Right lung (tissue), 5 donors: Measurements from ENCODE around the gene BCAP31. TPM values are rescaled to one million over a fixed set of nuclear protein-coding genes. Genes with fewer than 3 reads are reported as not detected.
"Not testable (repeated sequence)": the region's sequence is repeated elsewhere in the genome, so short reads cannot be mapped to it uniquely, and the experiment has no call there.

Experiments used
- DNase-seq, 2 donors: peaks; one replicate each; pipeline ENCODE4 v3.0.0-alpha.2; 2013
- polyA plus RNA-seq, 5 donors: library from polyadenylated mRNA; unstranded; fragments of 120-200 nt; gene quantifications; one replicate each; pipeline versions ENCODE4 v1.2.1 to v1.2.3, GENCODE V29; 2013; ENCODE audit warnings: inconsistent platforms in 1 of 5, low replicate concordance in 1 of 5; ENCODE audit not compliant: insufficient read length in 5 of 5, insufficient read depth in 1 of 5

The BCAP31 gene
- polyA plus RNA-seq, 5 donors: 119 to 161 (median 139) TPM

- DNase-seq: no peak
Measured at GRCh38 chrX:153684467-153685155, 39.6 kb downstream of the BCAP31 start.

- DNase-seq: not testable (repeated sequence)
Measured at GRCh38 chrX:153683486-153683885, 40.7 kb downstream of the BCAP31 start.

- no peak for DNase-seq
Measured at GRCh38 chrX:153681175-153681574, 43.0 kb downstream of the BCAP31 start.

- no peak for DNase-seq
Measured at GRCh38 chrX:153674219-153674851, 49.9 kb downstream of the BCAP31 start.

- no peak for DNase-seq
Measured at GRCh38 chrX:153673428-153674218, 50.6 kb downstream of the BCAP31 start, which contains the start of gene PNCK. PNCK (minus strand) TSS chrX:153673813; CDS start chrX:153673076, 737 bp downstream.

DNA sequence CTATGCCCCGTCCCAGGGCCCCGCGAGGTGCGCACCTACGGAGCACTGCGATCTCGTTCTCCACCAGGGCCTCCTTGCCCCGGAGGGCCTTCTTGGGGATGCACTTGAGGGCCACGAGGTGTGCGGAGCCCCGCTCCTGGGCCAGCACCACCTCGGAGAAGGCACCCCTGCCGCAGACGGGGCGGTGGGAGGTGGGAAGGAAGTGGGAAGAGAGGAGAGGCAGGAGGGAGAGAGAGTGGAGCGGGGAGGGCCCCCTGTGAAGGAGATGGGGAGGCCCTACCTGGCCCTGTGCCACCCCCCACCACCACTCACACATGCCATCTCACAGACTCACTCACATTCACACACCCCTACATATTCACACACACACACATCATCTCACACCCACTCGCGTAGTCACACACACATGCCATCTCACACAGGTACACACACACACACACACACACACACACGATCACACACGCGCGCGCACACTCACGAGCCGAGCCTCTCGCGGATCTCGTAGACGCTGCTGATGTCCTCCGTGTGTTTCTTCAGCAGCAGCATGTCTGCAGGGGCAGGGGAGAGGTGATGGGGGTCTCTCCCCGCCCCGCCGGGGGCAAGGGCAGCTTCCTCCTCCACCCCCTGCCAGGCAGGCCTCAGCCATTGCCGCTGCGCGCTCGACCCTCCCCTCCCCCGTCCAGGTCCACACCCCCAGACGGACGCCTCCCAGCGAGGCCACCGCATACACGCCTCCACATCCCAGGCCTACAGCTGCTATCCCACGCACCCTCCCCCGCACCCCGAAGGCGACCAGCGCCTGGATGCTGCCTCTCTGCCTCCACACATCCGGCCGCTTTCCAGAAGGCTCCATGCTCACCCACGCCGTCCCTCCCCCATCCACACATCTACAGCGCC is 51.4 kb downstream of the BCAP31 start:
- no peak for DNase-seq

DNA sequence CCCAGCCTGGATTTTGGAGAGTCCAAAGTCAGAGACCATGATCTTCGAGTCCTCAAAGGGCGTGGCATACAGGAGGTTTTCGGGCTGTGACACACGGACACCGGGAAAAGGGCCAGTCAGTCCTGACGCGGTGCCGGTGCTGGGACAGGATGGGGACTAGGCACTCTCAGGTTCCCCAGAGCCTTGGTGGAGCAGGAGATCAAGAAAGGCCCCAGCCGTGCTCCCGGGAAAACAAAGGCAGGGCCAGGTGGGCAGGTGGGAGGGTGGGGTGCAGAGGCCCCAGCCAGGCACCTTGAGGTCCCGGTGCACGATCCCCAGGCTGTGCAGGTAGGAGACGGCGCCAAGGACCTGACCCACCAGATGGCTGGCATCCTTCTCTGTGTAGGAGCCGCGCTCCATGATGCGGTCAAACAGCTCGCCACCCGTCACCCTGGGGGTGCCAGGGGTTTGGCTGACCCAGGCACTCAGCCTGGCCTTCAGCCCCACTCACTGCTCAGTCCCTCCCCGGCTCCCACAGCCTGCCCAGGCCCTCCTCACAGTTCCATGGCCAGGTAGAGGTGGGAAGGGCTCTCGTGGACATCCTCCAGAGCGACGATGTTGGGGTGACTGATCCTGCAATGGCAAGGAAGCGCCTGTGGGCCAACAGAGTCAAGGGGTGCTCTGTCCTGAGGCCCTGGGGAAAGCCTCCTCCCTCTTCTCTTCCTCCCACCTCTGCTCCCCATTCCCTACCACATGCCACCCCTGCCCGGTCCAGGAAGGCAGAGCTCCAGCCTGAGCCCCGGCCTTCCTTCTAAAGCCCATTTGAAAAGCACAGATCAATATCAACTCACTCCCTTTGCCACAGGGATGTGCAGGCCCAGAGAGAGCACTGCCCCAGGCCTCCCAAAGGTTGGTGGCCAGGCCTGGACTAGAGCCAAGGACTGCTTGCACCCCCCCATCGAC is 52.3 kb downstream of the BCAP31 start:
- DNase-seq: no peak

GRCh38 chrX:153670748-153671588 is 53.2 kb downstream of the BCAP31 start:
- DNase-seq: no peak

- no peak for DNase-seq
Measured at GRCh38 chrX:153669901-153670731, 54.1 kb downstream of the BCAP31 start.

DNA sequence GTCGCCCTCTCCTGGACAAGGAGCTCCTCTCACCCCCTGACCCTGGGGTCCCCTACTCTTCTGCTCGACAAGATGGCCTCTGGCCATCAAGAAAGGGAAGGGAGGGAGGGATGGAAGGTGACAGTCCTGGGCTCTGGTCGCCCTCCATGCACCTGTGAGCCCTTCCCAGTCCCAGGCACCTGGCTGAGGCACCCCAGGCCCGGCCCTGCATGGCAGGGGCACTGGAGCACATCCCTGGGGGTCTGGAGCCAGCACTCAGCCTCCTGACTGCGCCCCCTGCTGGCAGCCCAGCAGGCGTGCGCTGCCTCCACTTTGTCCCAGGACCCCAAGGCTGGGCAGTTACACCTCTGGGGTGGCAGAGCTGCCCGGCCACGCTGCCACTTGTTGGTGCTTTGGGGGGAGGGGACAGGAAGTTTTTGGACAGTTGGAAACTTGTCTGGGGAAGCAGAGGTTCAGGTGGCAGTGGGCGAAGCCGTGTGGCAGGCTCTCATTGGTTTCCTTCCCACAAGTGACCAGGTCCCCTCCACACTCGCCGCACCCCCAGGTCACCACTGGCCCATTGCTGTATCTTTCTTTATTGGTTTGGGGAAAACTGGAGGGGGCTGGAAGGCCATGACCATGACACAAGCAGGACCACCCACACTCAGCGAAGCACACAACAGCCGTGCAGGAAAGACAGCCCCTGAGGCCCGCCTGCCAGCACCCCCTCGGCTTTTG is 54.9 kb downstream of the BCAP31 start:
- DNase-seq: no peak

DNA sequence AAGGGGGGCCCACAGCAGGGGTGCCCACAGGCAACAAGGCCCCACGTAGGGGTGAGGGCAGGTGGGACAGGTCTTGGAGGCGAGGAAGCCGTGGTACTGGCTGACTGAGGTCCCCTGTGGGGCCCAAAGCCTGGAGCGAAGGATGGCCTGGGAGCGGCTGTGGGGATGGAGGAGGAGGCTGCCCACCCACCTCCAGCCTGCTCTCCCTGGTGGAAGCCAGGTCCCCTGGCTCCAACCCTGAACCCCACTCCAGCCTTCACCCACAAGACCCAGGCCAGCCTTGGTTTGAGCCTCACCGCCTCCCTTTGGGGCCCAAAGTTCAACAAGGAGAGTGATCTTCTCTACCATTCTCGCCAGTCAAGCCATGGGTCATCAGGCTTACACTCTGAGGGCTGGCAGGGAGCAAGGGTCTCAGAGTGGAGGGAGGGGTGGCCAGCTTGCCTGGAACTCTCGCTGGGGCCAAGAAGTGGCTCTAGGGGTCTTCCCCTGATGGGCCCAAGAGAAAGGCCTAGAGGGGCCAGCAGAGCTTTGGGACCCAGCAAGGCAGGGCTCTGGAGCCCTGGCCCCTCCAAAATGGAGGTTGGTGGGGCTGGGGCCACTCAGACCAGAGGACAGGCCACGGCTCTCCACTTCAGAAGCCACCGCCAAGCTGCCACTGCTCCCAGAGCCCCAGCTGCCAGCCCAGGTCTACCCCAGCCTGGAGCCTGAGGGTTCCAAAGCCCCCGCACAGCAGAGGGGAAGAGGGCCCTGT is 55.6 kb downstream of the BCAP31 start:
- no peak for DNase-seq

GRCh38 chrX:153667956-153668396 is 56.2 kb downstream of the BCAP31 start:
- peak; percentile 76 to 85 for DNase-seq

GRCh38 chrX:153667281-153667955 is 56.8 kb downstream of the BCAP31 start:
- DNase-seq: no peak

- DNase-seq: no peak
Measured at GRCh38 chrX:153665726-153666306, 58.4 kb downstream of the BCAP31 start.

DNA sequence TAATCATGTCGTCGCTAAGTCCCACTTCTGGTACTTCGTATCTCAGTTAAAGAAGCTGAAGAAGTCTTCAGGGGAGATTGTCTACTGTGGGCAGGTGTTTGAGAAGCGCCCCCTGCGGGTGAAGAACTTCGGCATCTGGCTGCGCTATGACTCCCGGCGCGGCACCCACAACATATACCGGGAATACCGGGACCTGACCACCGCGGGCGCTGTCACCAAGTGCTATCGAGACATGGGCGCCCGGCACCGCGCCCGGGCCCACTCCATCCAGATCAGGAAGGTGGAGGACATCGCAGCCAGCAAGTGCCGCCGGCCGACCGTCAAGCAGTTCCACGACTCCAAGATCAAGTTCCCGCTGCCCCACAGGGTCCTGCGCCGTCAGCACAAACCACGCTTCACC is 61.9 kb downstream of the BCAP31 start:
- no peak for DNase-seq

GRCh38 chrX:153659268-153659667 is 64.9 kb downstream of the BCAP31 start:
- no peak for DNase-seq
